WTC11 (cell line): ENCODE results near the gene LRMDA. TPM values are rescaled to one million over a fixed set of nuclear protein-coding genes. Genes with fewer than 3 reads are reported as not detected.

ENCODE experiments used
- ATAC-seq: fragments of 200-7000 bp; cut with Tn5 transposase; 2 replicates; pipeline ENCODE4 v1.10.0; 2021; ENCODE audit warnings: mild to moderate bottlenecking, moderate library complexity
- CTCF ChIA-PET: fragments of 300-600 bp; sonication (Branson Sonifier 250); formaldehyde crosslinking; loops from one replicate; lab custom pipeline; 2021; ENCODE audit warnings: antibody characterized with exemption; lab: Charles Lee
- POLR2A ChIA-PET: fragments of 350-600 bp; sonication (Branson Sonifier 250); formaldehyde crosslinking; loops from one replicate; lab custom pipeline; 2021; ENCODE audit warnings: antibody characterized with exemption; lab: Charles Lee
- DNase-seq: peaks from one replicate; pipeline ENCODE4 v3.0.0; 2021; ENCODE audit warnings: low spot score
- H3K27ac Mint-ChIP-seq: 2 replicates; pipeline ENCODE4 v1.8.0; 2021; ENCODE audit warnings: mixed read lengths
- H3K27me3 Mint-ChIP-seq: 2 replicates; pipeline ENCODE4 v1.8.0; 2021; ENCODE audit warnings: low read depth, mild to moderate bottlenecking, moderate library complexity, mixed read lengths
- H3K36me3 Mint-ChIP-seq: 2 replicates; pipeline ENCODE4 v1.8.0; 2021; ENCODE audit warnings: mixed read lengths
- H3K4me1 Mint-ChIP-seq: 2 replicates; pipeline ENCODE4 v1.8.0; 2022; ENCODE audit warnings: mixed read lengths
- H3K4me3 Mint-ChIP-seq: 2 replicates; pipeline ENCODE4 v1.8.0; 2021; ENCODE audit warnings: mild to moderate bottlenecking, moderate library complexity, mixed read lengths
- H3K9me3 Mint-ChIP-seq: 2 replicates; pipeline ENCODE4 v1.8.0; 2021; ENCODE audit warnings: mixed read lengths
- AFF4 ChIP-seq: sonication (generic); formaldehyde crosslinking; IDR thresholded peaks from 2 replicates; pipeline ENCODE4 v1.8.1; 2023; ENCODE audit warnings: mild to moderate bottlenecking, missing genetic modification reagents, borderline replicate concordance
- ATF6 ChIP-seq: sonication (generic); formaldehyde crosslinking; IDR thresholded peaks from 2 replicates; pipeline ENCODE4 v1.8.1; 2023; ENCODE audit warnings: mild to moderate bottlenecking, missing genetic modification reagents
- E2F1 ChIP-seq: sonication (generic); formaldehyde crosslinking; IDR thresholded peaks from 2 replicates; pipeline ENCODE4 v1.8.0; 2022; ENCODE audit warnings: mild to moderate bottlenecking, missing genetic modification reagents
- EMX1 ChIP-seq: fragments of 250-450 bp; sonication (Bioruptor Pico); IDR thresholded peaks from 2 replicates; pipeline ENCODE4 v1.8.0; 2021; ENCODE audit warnings: mild to moderate bottlenecking
- ERG ChIP-seq: fragments of 250-450 bp; sonication (Bioruptor Pico); IDR thresholded peaks from 2 replicates; pipeline ENCODE4 v1.8.0; 2021; ENCODE audit warnings: mild to moderate bottlenecking
- FOXK1 ChIP-seq: sonication (generic); formaldehyde crosslinking; IDR thresholded peaks from 2 replicates; pipeline ENCODE4 v1.8.0; 2022; ENCODE audit warnings: mild to moderate bottlenecking, moderate library complexity, missing genetic modification reagents
- IRF1 ChIP-seq: sonication (generic); formaldehyde crosslinking; IDR thresholded peaks from 2 replicates; pipeline ENCODE4 v1.8.0; 2023; ENCODE audit warnings: missing genetic modification reagents
- MYBL2 ChIP-seq: sonication (generic); formaldehyde crosslinking; IDR thresholded peaks from 2 replicates; pipeline ENCODE4 v1.8.1; 2023; ENCODE audit warnings: mild to moderate bottlenecking, moderate library complexity, missing genetic modification reagents
- NR1H2 ChIP-seq: sonication (generic); formaldehyde crosslinking; IDR thresholded peaks from 2 replicates; pipeline ENCODE4 v1.9.0; 2021; ENCODE audit warnings: mild to moderate bottlenecking, moderate library complexity, missing genetic modification reagents
- NR3C1 ChIP-seq: sonication (generic); formaldehyde crosslinking; conservative IDR thresholded peaks from 2 replicates; pipeline ENCODE4 v1.8.1; 2023; ENCODE audit warnings: low read depth, mild to moderate bottlenecking, missing genetic modification reagents
- PRDM15 ChIP-seq: sonication (generic); formaldehyde crosslinking; IDR thresholded peaks from 2 replicates; pipeline ENCODE4 v1.8.0; 2022; ENCODE audit warnings: missing genetic modification reagents
- PRRX2 ChIP-seq: fragments of 250-450 bp; sonication (Bioruptor Pico); IDR thresholded peaks from 2 replicates; pipeline ENCODE4 v1.8.0; 2021; ENCODE audit warnings: mild to moderate bottlenecking
- RORB ChIP-seq: fragments of 250-450 bp; sonication (Bioruptor Pico); IDR thresholded peaks from 2 replicates; pipeline ENCODE4 v1.9.0; 2021; ENCODE audit warnings: mild to moderate bottlenecking
- TEAD4 ChIP-seq: sonication (generic); formaldehyde crosslinking; IDR thresholded peaks from 2 replicates; pipeline ENCODE4 v1.8.0; 2022; ENCODE audit warnings: mild to moderate bottlenecking, missing genetic modification reagents
- ZBTB21 ChIP-seq: sonication (generic); formaldehyde crosslinking; IDR thresholded peaks from 2 replicates; pipeline ENCODE4 v1.8.1; 2023; ENCODE audit warnings: mild to moderate bottlenecking, missing genetic modification reagents, borderline replicate concordance
- ZBTB43 ChIP-seq: sonication (generic); formaldehyde crosslinking; IDR thresholded peaks from 2 replicates; pipeline ENCODE4 v1.8.1; 2023; ENCODE audit warnings: mild to moderate bottlenecking, missing genetic modification reagents
- ZNF317 ChIP-seq: sonication (generic); formaldehyde crosslinking; IDR thresholded peaks from 2 replicates; pipeline ENCODE4 v1.8.1; 2023; ENCODE audit warnings: low read depth, mild to moderate bottlenecking, moderate library complexity, missing genetic modification reagents, borderline replicate concordance
- ZNF425 ChIP-seq: fragments of 250-450 bp; sonication (Bioruptor Pico); conservative IDR thresholded peaks from 2 replicates; pipeline ENCODE4 v1.9.0; 2021; ENCODE audit warnings: mild to moderate bottlenecking
- ZNF671 ChIP-seq: fragments of 250-450 bp; sonication (Bioruptor Pico); IDR thresholded peaks from 2 replicates; pipeline ENCODE4 v1.8.0; 2021; ENCODE audit warnings: mild to moderate bottlenecking
- total RNA-seq: library from RNA; stranded (reverse); gene quantifications from 3 replicates; pipeline ENCODE4 v1.2.3, GENCODE V29; 2021

The LRMDA gene
- total RNA-seq, 1 experiment from 2014 or later = 0.92 TPM

GRCh38 chr10:76298329-76298728, 866.9 kb downstream of the LRMDA start:
- Mint-ChIP-seq H3K9me3 (no peaks in the 10 kb centered on the region), H3K27ac (no peak overlapping the region), H3K27me3 (peaks cover 17% of the 10 kb centered on the region), H3K4me3 (no peak overlapping the region), H3K4me1 (peaks cover 50% of the 10 kb centered on the region), H3K36me3 (no peaks in the 10 kb centered on the region)
- no peak for ATAC-seq
- no peak for DNase-seq
- ChIA-PET POLR2A (no interaction called here), CTCF (interaction anchor here (0.8 to 1.4 kb wide), 2 partner anchors 211 to 262 kb away, joined by 3 to 4 read pairs; no protein-coding TSS in a partner anchor)
- TF ChIP-seq TEAD4 (CRISPR knock-in tag) = no peak
- TF ChIP-seq ZBTB43 (CRISPR knock-in tag) = no peak
- TF ChIP-seq ZNF317 (CRISPR knock-in tag) = no peak
- no peak for TF ChIP-seq NR3C1 (CRISPR knock-in tag)
- TF ChIP-seq PRRX2 = no peak
- TF ChIP-seq IRF1 (CRISPR knock-in tag) = no peak
- TF ChIP-seq NR1H2 (CRISPR knock-in tag) = no peak
- no peak for TF ChIP-seq FOXK1 (CRISPR knock-in tag)
- no peak for TF ChIP-seq ZNF671 (CRISPR knock-in tag)
- TF ChIP-seq E2F1 = no peak
- TF ChIP-seq AFF4 (CRISPR knock-in tag) = no peak
- TF ChIP-seq ZBTB21 = no peak
- no peak for TF ChIP-seq PRDM15
- no peak for TF ChIP-seq MYBL2 (CRISPR knock-in tag)
- TF ChIP-seq ERG = no peak
- no peak for TF ChIP-seq RORB (CRISPR knock-in tag)
- no peak for TF ChIP-seq ATF6 (CRISPR knock-in tag)
- no peak for TF ChIP-seq EMX1
- no peak for TF ChIP-seq ZNF425
